MM.1S (cell line): Measurements from ENCODE around the gene OXER1.

ENCODE experiments used
- DNase-seq: peaks from one replicate; pipeline ENCODE4 v3.0.0-alpha.2; 2015
- H2AFZ ChIP-seq: fragments of 300-600 bp; sonication (generic); 2 replicates; pipeline ENCODE4 v1.6.0; 2016; ENCODE audit warnings: antibody characterized with exemption, low read length
- H3F3A ChIP-seq: fragments of 300-600 bp; sonication (generic); 2 replicates; pipeline ENCODE4 v1.6.1; 2016; ENCODE audit warnings: mild to moderate bottlenecking, antibody characterized with exemption, low read length, moderate library complexity, mixed read lengths; ENCODE audit not compliant: insufficient read depth
- H3K27ac ChIP-seq: fragments of 300-600 bp; sonication (generic); 2 replicates; pipeline ENCODE4 v1.5.1; 2016; ENCODE audit warnings: mild to moderate bottlenecking, low read length
- H3K27me3 ChIP-seq: fragments of 300-600 bp; sonication (generic); replicated peaks from 2 replicates; pipeline ENCODE4 v1.6.0; 2016; ENCODE audit warnings: low read length; ENCODE audit not compliant: insufficient read depth
- H3K36me3 ChIP-seq: fragments of 300-600 bp; sonication (generic); replicated peaks from 2 replicates; pipeline ENCODE4 v1.6.1; 2016; ENCODE audit warnings: mild to moderate bottlenecking, low read length, mixed read lengths; ENCODE audit not compliant: insufficient read depth
- H3K4me1 ChIP-seq: fragments of 300-600 bp; sonication (generic); 2 replicates; pipeline ENCODE4 v1.6.1; 2016; ENCODE audit warnings: low read length, mixed read lengths
- H3K4me2 ChIP-seq: fragments of 300-600 bp; sonication (generic); 2 replicates; pipeline ENCODE4 v1.6.0; 2016; ENCODE audit warnings: low read depth, low read length
- H3K4me3 ChIP-seq: fragments of 300-600 bp; sonication (generic); 2 replicates; pipeline ENCODE4 v1.5.1; 2016; ENCODE audit warnings: low read length, mixed read lengths
- H3K79me2 ChIP-seq: fragments of 300-600 bp; sonication (generic); 2 replicates; pipeline ENCODE4 v1.6.1; 2016; ENCODE audit warnings: mixed run types, low read length, mixed read lengths
- H3K9ac ChIP-seq: fragments of 300-600 bp; sonication (generic); 2 replicates; pipeline ENCODE4 v1.6.1; 2016; ENCODE audit warnings: low read length, mixed read lengths
- H3K9me2 ChIP-seq: fragments of 300-600 bp; sonication (generic); replicated peaks from 2 replicates; pipeline ENCODE4 v1.6.1; 2016; ENCODE audit warnings: mild to moderate bottlenecking, low read length, mixed read lengths; ENCODE audit not compliant: insufficient read depth
- H3K9me3 ChIP-seq: fragments of 300-600 bp; sonication (generic); replicated peaks from 2 replicates; pipeline ENCODE4 v1.6.1; 2016; ENCODE audit warnings: mild to moderate bottlenecking, low read length, mixed read lengths; ENCODE audit not compliant: insufficient read depth
- H4K20me1 ChIP-seq: fragments of 300-600 bp; sonication (generic); 2 replicates; pipeline ENCODE4 v1.6.1; 2016; ENCODE audit warnings: mild to moderate bottlenecking, low read length, moderate library complexity, mixed read lengths; ENCODE audit not compliant: insufficient read depth
- CTCF ChIP-seq: fragments of 300-600 bp; sonication (generic); IDR thresholded peaks from 2 replicates; pipeline ENCODE4 v1.5.1; 2016; ENCODE audit warnings: antibody characterized with exemption, low read length, mixed read lengths
- EZH2 ChIP-seq: fragments of 300-600 bp; sonication (generic); optimal IDR thresholded peaks from 2 replicates; pipeline ENCODE3; 2017; ENCODE audit warnings: low read depth, mild to moderate bottlenecking, antibody characterized with exemption, low read length, mixed read lengths
- EZH2phosphoT487 ChIP-seq: fragments of 300-600 bp; sonication (generic); IDR thresholded peaks from 2 replicates; pipeline ENCODE4 v1.6.1; 2018; ENCODE audit warnings: antibody characterized with exemption, low read length

The OXER1 gene

GRCh38 chr2:42725657-42726056 lies 38.3 kb downstream of the OXER1 start:
- Histone ChIP-seq H2AFZ (no peak overlapping the region), H3K4me2 (no peak overlapping the region), H3K79me2 (no peaks in the 10 kb centered on the region), H4K20me1 (no peaks in the 10 kb centered on the region), H3F3A (no peaks in the 10 kb centered on the region), H3K27me3 (no peaks in the 10 kb centered on the region), H3K9me3 (no peaks in the 10 kb centered on the region), H3K4me1 (no peaks in the 10 kb centered on the region), H3K36me3 (no peaks in the 10 kb centered on the region), H3K4me3 (no peak overlapping the region), H3K9ac (no peak overlapping the region), H3K9me2 (no peaks in the 10 kb centered on the region), H3K27ac (no peak overlapping the region)
- TF ChIP-seq CTCF, result no peak
- no peak for TF ChIP-seq EZH2phosphoT487
- no peak for TF ChIP-seq EZH2
- DNase-seq, result no peak

GRCh38 chr2:42724886-42725285 lies 39.0 kb downstream of the OXER1 start:
- Histone ChIP-seq H3K79me2 (no peaks in the 10 kb centered on the region), H3K27ac (no peak overlapping the region), H3K36me3 (no peaks in the 10 kb centered on the region), H3K4me3 (no peak overlapping the region), H2AFZ (no peak overlapping the region), H3K9ac (no peak overlapping the region), H4K20me1 (no peaks in the 10 kb centered on the region), H3K9me2 (no peaks in the 10 kb centered on the region), H3F3A (no peaks in the 10 kb centered on the region), H3K27me3 (no peaks in the 10 kb centered on the region), H3K4me2 (no peak overlapping the region), H3K9me3 (no peaks in the 10 kb centered on the region), H3K4me1 (no peaks in the 10 kb centered on the region)
- DNase-seq, result no peak
- TF ChIP-seq EZH2, result no peak
- TF ChIP-seq EZH2phosphoT487, result no peak
- no peak for TF ChIP-seq CTCF

DNA sequence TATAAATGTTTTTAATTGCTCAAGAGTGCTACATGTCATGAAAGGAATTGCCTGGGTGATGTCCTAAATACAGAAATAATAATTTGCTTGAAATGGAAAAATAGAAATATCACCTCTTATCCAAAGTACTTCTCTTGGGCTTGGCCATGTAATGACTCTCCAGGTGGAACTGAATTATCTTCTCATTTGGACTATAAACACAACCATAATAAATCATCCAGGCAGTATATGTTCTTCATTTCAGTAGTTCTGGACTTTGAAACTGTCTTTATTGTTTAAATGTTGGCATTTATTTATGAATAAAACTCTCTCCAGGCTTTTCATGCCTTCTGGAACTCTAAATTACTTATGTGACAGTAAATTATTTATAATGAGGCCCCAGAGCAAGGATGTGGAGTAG lies 40.5 kb downstream of the OXER1 start:
- Histone ChIP-seq H2AFZ (no peak overlapping the region), H3K9me3 (no peaks in the 10 kb centered on the region), H3K9me2 (no peaks in the 10 kb centered on the region), H3K27ac (no peak overlapping the region), H3K36me3 (no peaks in the 10 kb centered on the region), H3F3A (no peaks in the 10 kb centered on the region), H3K79me2 (no peaks in the 10 kb centered on the region), H3K27me3 (no peaks in the 10 kb centered on the region), H3K4me3 (no peak overlapping the region), H3K9ac (no peak overlapping the region), H4K20me1 (no peaks in the 10 kb centered on the region), H3K4me2 (no peak overlapping the region), H3K4me1 (no peaks in the 10 kb centered on the region)
- DNase-seq, result no peak
- TF ChIP-seq EZH2 (no peak), CTCF (no peak), EZH2phosphoT487 (no peak)
